Glomerular visceral epithelial cell (primary cell): ENCODE measurements around the gene CNN3.

ENCODE experiments used
- DNase-seq: peaks from one replicate; pipeline ENCODE4 v3.0.0-alpha.2; 2016; ENCODE audit errors: extremely low spot score

The CNN3 gene

GRCh38 chr1:94922761-94923331, 4.1 kb downstream of the CNN3 start:
- peak; percentile 80 for DNase-seq

GRCh38 chr1:94921977-94922376, 4.9 kb downstream of the CNN3 start:
- DNase-seq = no peak

- DNase-seq = no peak
Measured at GRCh38 chr1:94920061-94920460, 6.8 kb downstream of the CNN3 start.

- no peak for DNase-seq
Measured at GRCh38 chr1:94919241-94920030, 7.5 kb downstream of the CNN3 start.

- no peak for DNase-seq
Measured at GRCh38 chr1:94917251-94917650, 9.7 kb downstream of the CNN3 start.

GRCh38 chr1:94912263-94913184, 14.4 kb downstream of the CNN3 start:
- DNase-seq = no peak

GRCh38 chr1:94909486-94909885, 17.4 kb downstream of the CNN3 start:
- DNase-seq = no peak

- no peak for DNase-seq
Measured at GRCh38 chr1:94908965-94909364, 17.9 kb downstream of the CNN3 start.

- no peak for DNase-seq
Measured at GRCh38 chr1:94908190-94908589, 18.7 kb downstream of the CNN3 start.

GRCh38 chr1:94907136-94907535, 19.8 kb downstream of the CNN3 start:
- DNase-seq = no peak

GRCh38 chr1:94906382-94906781, 20.5 kb downstream of the CNN3 start:
- no peak for DNase-seq

GRCh38 chr1:94905207-94905606, 21.7 kb downstream of the CNN3 start:
- DNase-seq = no peak

- DNase-seq = no peak
Measured at GRCh38 chr1:94903280-94904009, 23.5 kb downstream of the CNN3 start.

GRCh38 chr1:94901841-94902240, 25.1 kb downstream of the CNN3 start:
- DNase-seq = no peak

- DNase-seq = no peak
Measured at GRCh38 chr1:94899756-94900155, 27.2 kb downstream of the CNN3 start.

- DNase-seq = no peak
Measured at GRCh38 chr1:94898491-94899385, 28.2 kb downstream of the CNN3 start.

GRCh38 chr1:94895518-94895917, 31.4 kb downstream of the CNN3 start:
- no peak for DNase-seq

GRCh38 chr1:94894630-94895029, 32.3 kb downstream of the CNN3 start:
- DNase-seq = no peak

GRCh38 chr1:94892604-94893254, 34.2 kb downstream of the CNN3 start:
- no peak for DNase-seq

- DNase-seq = no peak
Measured at GRCh38 chr1:94888201-94888600, 38.7 kb downstream of the CNN3 start.
